Epithelial cell of proximal tubule (primary cell): ENCODE data around the gene SOCS7. TPM values are rescaled to one million over a fixed set of nuclear protein-coding genes. Genes with fewer than 3 reads are reported as not detected.

Experiments
- DNase-seq: peaks from one replicate; pipeline ENCODE4 v3.0.0-alpha.2; 2011; ENCODE audit warnings: low read depth
- H3K4me3 ChIP-seq: 2 replicates; pipeline ENCODE4 v1.5.1; 2011; ENCODE audit warnings: low read depth, mild to moderate bottlenecking, low read length
- CTCF ChIP-seq: conservative IDR thresholded peaks from 2 replicates; pipeline ENCODE4 v1.5.1; 2012; ENCODE audit warnings: low read depth, mild to moderate bottlenecking, low read length
- total RNA-seq: library from RNA; depleted of rRNA; stranded (reverse); fragments of >200 nt; gene quantifications from 2 replicates; pipeline ENCODE4 v1.2.3, GENCODE V29; 2015

SOCS7 gene
- total RNA-seq, 1 donor from 2014 or later: 9.3 TPM

- DNase-seq: no peak
- H3K4me3 ChIP-seq: no peak overlapping the region
- TF ChIP-seq CTCF: no peak
Observed at GRCh38 chr17:38336838-38337237, 14.8 kb upstream of the SOCS7 start.

- TF ChIP-seq CTCF: no peak
- DNase-seq: no peak
- H3K4me3 ChIP-seq: no peak overlapping the region
Observed at GRCh38 chr17:38338053-38338452, 13.6 kb upstream of the SOCS7 start.

GRCh38 chr17:38338535-38338934 is 13.1 kb upstream of the SOCS7 start:
- H3K4me3 ChIP-seq: no peak overlapping the region
- DNase-seq: no peak
- TF ChIP-seq CTCF: no peak

- no peak for TF ChIP-seq CTCF
- DNase-seq: no peak
- no peak overlapping the region for H3K4me3 ChIP-seq
Observed at GRCh38 chr17:38339891-38340290, 11.8 kb upstream of the SOCS7 start.

- DNase-seq: no peak
- TF ChIP-seq CTCF: no peak
- H3K4me3 ChIP-seq: no peak overlapping the region
Observed at GRCh38 chr17:38341035-38341721, 10.5 kb upstream of the SOCS7 start.

GRCh38 chr17:38342886-38343607 is 8.6 kb upstream of the SOCS7 start:
- TF ChIP-seq CTCF: no peak
- no peak for DNase-seq

More at GRCh38 chr17:38342886-38343607, 8.6 kb upstream of the SOCS7 start:
- no peak overlapping the region for H3K4me3 ChIP-seq
